KMS-11 (cell line): ENCODE data around the gene USP24.
"Not testable (repeated sequence)": the region's sequence is repeated elsewhere in the genome, so short reads cannot be mapped to it uniquely, and the experiment has no call there.

Experiments
- H2AFZ ChIP-seq: fragments of 200-600 bp; sonication (generic); 2 replicates; pipeline ENCODE4 v1.6.1; 2016; ENCODE audit warnings: antibody characterized with exemption, mixed run types, low read depth
- H3K27ac ChIP-seq: fragments of 200-600 bp; sonication (generic); 2 replicates; pipeline ENCODE4 v1.6.1; 2016; ENCODE audit warnings: mild to moderate bottlenecking, mixed run types
- H3K27me3 ChIP-seq: fragments of 200-600 bp; sonication (generic); 2 replicates; pipeline ENCODE4 v1.6.1; 2017; ENCODE audit warnings: mild to moderate bottlenecking, low read depth, mixed run types, moderate library complexity; ENCODE audit not compliant: insufficient read depth
- H3K36me3 ChIP-seq: fragments of 200-600 bp; sonication (generic); 2 replicates; pipeline ENCODE4 v1.6.1; 2017; ENCODE audit warnings: mild to moderate bottlenecking, mixed run types; ENCODE audit not compliant: insufficient read depth
- H3K4me1 ChIP-seq: fragments of 200-600 bp; sonication (generic); 2 replicates; pipeline ENCODE4 v1.6.1; 2016; ENCODE audit warnings: mild to moderate bottlenecking, low read depth, mixed run types; ENCODE audit not compliant: poor library complexity, severe bottlenecking
- H3K4me2 ChIP-seq: fragments of 200-600 bp; sonication (generic); 2 replicates; pipeline ENCODE4 v1.7.0; 2016; ENCODE audit warnings: mild to moderate bottlenecking, mixed run types
- H3K4me3 ChIP-seq: fragments of 200-600 bp; sonication (generic); IDR thresholded peaks from 2 replicates; pipeline ENCODE4 v1.6.1; 2017; ENCODE audit warnings: low read depth, low read length, mixed read lengths; ENCODE audit not compliant: insufficient read depth
- H3K79me2 ChIP-seq: fragments of 200-600 bp; sonication (generic); 2 replicates; pipeline ENCODE4 v1.6.1; 2016; ENCODE audit warnings: low read depth, mixed run types; ENCODE audit not compliant: insufficient read depth
- H3K9ac ChIP-seq: fragments of 200-600 bp; sonication (generic); 2 replicates; pipeline ENCODE4 v1.6.1; 2016; ENCODE audit warnings: mild to moderate bottlenecking, mixed run types
- H4K20me1 ChIP-seq: fragments of 200-600 bp; sonication (generic); 2 replicates; pipeline ENCODE4 v1.6.1; 2016; ENCODE audit warnings: mild to moderate bottlenecking, mixed run types; ENCODE audit not compliant: insufficient read depth
- TF ChIP-seq, protein P1 (sequence below): fragments of 200-600 bp; sonication (generic); conservative IDR thresholded peaks from 2 replicates; pipeline ENCODE4 v1.6.1; 2017; ENCODE audit warnings: low read depth, mild to moderate bottlenecking, antibody characterized with exemption, low read length, moderate library complexity, mixed read lengths

Gene USP24

DNA sequence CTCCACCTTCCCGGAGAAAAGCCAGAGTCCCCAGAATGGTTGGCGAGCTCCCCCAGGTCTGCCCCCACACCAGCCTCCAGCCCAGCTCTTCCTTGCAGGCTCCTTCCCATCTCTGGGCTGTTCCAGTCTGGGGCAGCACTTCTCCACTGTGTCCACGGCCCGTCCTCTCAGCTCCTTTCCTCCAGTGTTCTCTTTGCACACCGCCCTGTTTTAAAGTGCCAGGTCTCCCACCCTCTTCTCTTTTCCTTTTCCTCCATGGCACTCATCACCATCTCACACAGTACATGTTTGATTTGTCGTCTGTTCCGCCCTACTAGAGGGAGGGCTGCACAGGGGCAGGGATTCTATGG is 181.9 kb downstream of the USP24 start:
- Histone ChIP-seq H4K20me1 (no peaks in the 10 kb centered on the region), H3K36me3 (no peaks in the 10 kb centered on the region), H3K4me3 (no peak overlapping the region), H3K4me1 (no peaks in the 10 kb centered on the region), H3K4me2 (no peak overlapping the region), H2AFZ (no peak overlapping the region), H3K9ac (no peak overlapping the region), H3K27me3 (no peaks in the 10 kb centered on the region), H3K27ac (no peak overlapping the region), H3K79me2 (no peaks in the 10 kb centered on the region)
- TF ChIP-seq, protein P1, sequence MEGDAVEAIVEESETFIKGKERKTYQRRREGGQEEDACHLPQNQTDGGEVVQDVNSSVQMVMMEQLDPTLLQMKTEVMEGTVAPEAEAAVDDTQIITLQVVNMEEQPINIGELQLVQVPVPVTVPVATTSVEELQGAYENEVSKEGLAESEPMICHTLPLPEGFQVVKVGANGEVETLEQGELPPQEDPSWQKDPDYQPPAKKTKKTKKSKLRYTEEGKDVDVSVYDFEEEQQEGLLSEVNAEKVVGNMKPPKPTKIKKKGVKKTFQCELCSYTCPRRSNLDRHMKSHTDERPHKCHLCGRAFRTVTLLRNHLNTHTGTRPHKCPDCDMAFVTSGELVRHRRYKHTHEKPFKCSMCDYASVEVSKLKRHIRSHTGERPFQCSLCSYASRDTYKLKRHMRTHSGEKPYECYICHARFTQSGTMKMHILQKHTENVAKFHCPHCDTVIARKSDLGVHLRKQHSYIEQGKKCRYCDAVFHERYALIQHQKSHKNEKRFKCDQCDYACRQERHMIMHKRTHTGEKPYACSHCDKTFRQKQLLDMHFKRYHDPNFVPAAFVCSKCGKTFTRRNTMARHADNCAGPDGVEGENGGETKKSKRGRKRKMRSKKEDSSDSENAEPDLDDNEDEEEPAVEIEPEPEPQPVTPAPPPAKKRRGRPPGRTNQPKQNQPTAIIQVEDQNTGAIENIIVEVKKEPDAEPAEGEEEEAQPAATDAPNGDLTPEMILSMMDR = no peak

DNA sequence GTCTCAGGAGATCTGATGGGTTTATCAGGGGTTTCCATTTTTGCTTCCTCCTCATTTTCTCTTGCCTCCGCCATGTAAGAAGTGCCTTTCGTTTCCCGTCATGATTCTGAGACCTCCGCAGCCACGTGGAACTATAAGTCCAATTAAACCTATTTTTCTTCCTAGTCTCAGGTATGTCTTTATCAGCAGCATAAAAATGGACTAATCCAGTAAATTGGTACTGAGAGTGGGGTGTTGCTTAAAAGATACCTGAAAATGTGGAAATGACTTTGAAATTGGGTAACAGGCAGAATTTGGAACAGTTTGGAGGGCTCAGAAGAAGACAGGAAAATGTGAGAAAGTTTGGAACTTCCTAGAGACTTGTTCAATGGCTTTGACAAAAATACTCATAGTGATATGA is 184.1 kb downstream of the USP24 start:
- not testable (repeated sequence) for H3K27ac ChIP-seq, H2AFZ ChIP-seq, H4K20me1 ChIP-seq, H3K4me1 ChIP-seq, H3K36me3 ChIP-seq, H3K27me3 ChIP-seq, H3K9ac ChIP-seq, H3K79me2 ChIP-seq, H3K4me3 ChIP-seq, H3K4me2 ChIP-seq

DNA sequence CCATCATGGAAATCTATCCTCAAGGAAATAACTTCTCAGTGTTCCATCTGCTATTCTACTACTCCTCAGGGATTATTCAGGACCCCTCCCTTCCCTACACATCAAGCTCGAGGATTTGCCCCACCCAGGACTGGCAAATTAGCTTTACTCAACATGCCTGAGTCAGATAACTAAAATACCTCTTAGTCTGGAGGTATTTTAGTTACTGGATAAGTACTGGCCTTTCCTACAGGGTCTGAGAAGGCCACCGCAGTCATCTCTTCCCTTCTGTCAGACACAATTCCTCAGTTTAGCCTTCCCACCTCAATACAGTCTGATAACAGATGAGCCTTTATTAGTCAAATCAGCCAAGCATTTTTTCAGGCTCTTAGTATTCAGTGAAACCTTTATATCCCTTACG is 188.5 kb downstream of the USP24 start:
- not testable (repeated sequence) for H3K27ac ChIP-seq, H3K36me3 ChIP-seq, H3K27me3 ChIP-seq, H3K4me1 ChIP-seq, H3K4me2 ChIP-seq, H2AFZ ChIP-seq, H3K9ac ChIP-seq, H3K4me3 ChIP-seq, H3K79me2 ChIP-seq, H4K20me1 ChIP-seq

DNA sequence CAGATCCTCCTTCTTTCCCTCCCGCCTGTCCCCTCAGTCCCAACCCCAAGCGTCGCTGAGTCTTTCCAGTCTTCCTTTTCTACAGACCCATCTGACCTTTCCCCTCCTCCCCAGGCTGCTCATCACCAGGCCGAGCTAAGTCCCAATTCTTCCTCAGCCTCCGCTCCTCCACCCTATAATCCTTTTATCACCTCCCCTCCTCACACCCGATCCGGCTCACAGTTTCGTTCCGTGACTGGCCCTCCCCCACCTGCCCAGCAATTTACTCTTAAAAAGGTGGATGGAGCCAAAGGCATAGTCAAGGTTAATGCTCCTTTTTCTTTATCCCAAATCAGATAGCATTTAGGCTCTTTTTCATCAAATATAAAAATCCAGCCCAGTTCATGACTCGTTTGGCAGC is 191.0 kb downstream of the USP24 start:
- H3K9ac ChIP-seq, H3K4me2 ChIP-seq, H3K36me3 ChIP-seq, H3K4me1 ChIP-seq, H4K20me1 ChIP-seq, H3K27ac ChIP-seq, H3K4me3 ChIP-seq, H3K27me3 ChIP-seq, H2AFZ ChIP-seq, H3K79me2 ChIP-seq: not testable (repeated sequence)

DNA sequence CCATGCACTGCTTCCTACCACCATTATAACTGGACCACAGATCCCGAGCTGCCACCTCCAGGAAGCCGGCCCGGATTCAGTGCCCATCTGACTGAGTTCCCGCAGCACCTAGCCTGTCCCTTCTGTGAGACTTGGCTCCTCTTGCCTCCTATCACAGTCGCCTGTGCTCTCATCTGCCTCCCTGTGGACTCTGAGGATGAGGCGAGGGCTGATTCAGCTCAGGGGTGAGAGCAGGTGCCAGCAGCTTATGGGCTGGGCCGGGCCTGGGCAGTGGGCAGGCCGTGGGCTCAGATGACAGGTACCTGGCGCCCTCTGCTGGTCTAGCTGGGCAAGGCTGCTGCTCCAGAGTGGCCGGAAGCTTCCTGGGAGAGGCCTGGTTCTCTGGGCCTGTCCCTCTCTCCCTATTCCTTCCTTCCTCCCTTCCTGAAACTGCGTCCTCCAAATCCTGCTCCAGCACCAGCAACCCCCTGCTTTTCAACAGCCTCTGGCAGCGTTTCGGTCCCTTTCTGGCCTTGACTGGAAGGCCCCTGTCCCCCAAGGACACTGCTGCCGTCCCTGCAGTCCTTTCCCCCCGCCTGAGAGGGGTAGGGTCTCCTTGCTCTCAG is 193.1 kb downstream of the USP24 start:
- Histone ChIP-seq H3K4me3 (no peak overlapping the region), H3K4me2 (no peak overlapping the region), H3K4me1 (no peaks in the 10 kb centered on the region), H3K9ac (no peak overlapping the region), H3K27ac (no peak overlapping the region), H4K20me1 (no peaks in the 10 kb centered on the region), H3K27me3 (no peaks in the 10 kb centered on the region), H3K36me3 (no peaks in the 10 kb centered on the region), H3K79me2 (no peaks in the 10 kb centered on the region), H2AFZ (peak overlapping the region; percentile 41; the same call in 1 of the 2 replicates)
- TF ChIP-seq, protein P1 = peak; percentile 73

DNA sequence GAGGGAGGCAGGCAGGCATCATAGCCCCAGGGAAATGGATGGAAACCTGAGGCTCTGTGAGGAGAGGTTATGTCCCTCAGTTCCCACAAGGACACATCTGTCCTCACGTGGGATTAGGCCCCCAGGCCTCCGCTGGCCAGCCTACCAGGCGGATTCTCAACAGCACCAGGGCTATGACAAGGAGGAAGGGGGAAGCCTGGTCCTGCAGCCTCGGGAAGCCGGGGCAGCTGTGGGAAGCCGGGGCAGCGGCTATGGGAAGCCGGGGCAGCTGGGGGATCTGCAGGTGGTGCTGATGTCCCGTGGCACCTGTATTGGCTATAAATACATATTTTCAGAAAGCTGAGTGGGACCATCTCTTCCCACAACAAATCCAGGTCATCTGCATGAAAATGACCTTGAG is 196.8 kb downstream of the USP24 start:
- Histone ChIP-seq H3K4me1 (no peaks in the 10 kb centered on the region), H3K79me2 (no peaks in the 10 kb centered on the region), H4K20me1 (no peaks in the 10 kb centered on the region), H3K27ac (no peak overlapping the region), H3K4me2 (no peak overlapping the region), H3K27me3 (no peaks in the 10 kb centered on the region), H3K36me3 (no peaks in the 10 kb centered on the region), H3K9ac (no peak overlapping the region), H3K4me3 (no peak overlapping the region), H2AFZ (no peak overlapping the region)
- TF ChIP-seq, protein P1 = no peak
